NCI-H2171 (cell line): ENCODE data around the gene DNAJA3.
"Not testable (repeated sequence)": the region's sequence is repeated elsewhere in the genome, so short reads cannot be mapped to it uniquely, and the experiment has no call there.

Source experiments
- DNase-seq: peaks from one replicate; lab custom pipeline; 2025; lab: John Stamatoyannopoulos, UW

DNAJA3 gene

GRCh38 chr16:4387781-4388180 lies 37.9 kb upstream of the DNAJA3 start:
- no peak for DNase-seq

- DNase-seq, result no peak
Observed at GRCh38 chr16:4388271-4389021, 37.2 kb upstream of the DNAJA3 start.

GRCh38 chr16:4389051-4389955 lies 36.4 kb upstream of the DNAJA3 start:
- DNase-seq, result no peak

GRCh38 chr16:4390266-4391260 lies 35.1 kb upstream of the DNAJA3 start:
- no peak for DNase-seq

GRCh38 chr16:4391631-4392381 lies 33.9 kb upstream of the DNAJA3 start:
- no peak for DNase-seq

- DNase-seq, result no peak
Observed at GRCh38 chr16:4392382-4393239, 33.1 kb upstream of the DNAJA3 start.

GRCh38 chr16:4393240-4393600 lies 32.4 kb upstream of the DNAJA3 start:
- no peak for DNase-seq

GRCh38 chr16:4393850-4394249 lies 31.8 kb upstream of the DNAJA3 start:
- DNase-seq, result not testable (repeated sequence)

- DNase-seq, result no peak
Observed at GRCh38 chr16:4395055-4395726, 30.5 kb upstream of the DNAJA3 start.

GRCh38 chr16:4399001-4399730 lies 26.5 kb upstream of the DNAJA3 start:
- no peak for DNase-seq

- DNase-seq, result no peak
Observed at GRCh38 chr16:4401094-4401501, 24.6 kb upstream of the DNAJA3 start.

GRCh38 chr16:4401510-4401909 lies 24.2 kb upstream of the DNAJA3 start:
- DNase-seq, result no peak

- peak; percentile 70 for DNase-seq
Observed at GRCh38 chr16:4402439-4403132, 23.1 kb upstream of the DNAJA3 start.

GRCh38 chr16:4403133-4403949 lies 22.3 kb upstream of the DNAJA3 start:
- no peak for DNase-seq

GRCh38 chr16:4404247-4404966 lies 21.3 kb upstream of the DNAJA3 start:
- no peak for DNase-seq

- DNase-seq, result no peak
Observed at GRCh38 chr16:4404967-4405696, 20.5 kb upstream of the DNAJA3 start.
